ENCODE data around the gene EVC. TPM values are rescaled to one million over a fixed set of nuclear protein-coding genes. Genes with fewer than 3 reads are reported as not detected.

EVC gene
- total and polyA plus RNA-seq, 2 donors (not counting 1 experiment from before 2014, with no cell fraction given) = 4.9 to 39.0 TPM

DNA sequence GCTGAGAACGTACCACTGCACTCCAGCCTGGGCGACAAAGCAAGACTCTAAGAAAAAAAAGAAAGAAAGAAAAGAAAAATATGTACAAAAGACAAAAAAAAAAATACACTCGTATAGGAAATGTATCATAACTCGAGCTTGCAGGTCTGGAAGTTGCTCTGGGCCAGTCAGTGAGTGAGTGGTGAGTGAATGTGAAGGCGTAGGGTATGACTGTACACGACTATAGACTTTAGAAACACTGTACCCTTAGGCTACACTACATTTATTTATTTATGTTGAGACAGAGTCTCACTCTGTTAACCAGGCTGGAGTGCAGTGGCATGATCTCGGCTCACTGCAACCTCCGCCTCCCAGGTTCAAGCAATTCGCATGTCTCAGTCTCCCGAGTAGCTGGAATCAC, 32.0 kb upstream of the EVC start:
- H2AFZ ChIP-seq (ENCODE audit: low read length) = no peak overlapping the region
- no peak for TF ChIP-seq CTCF (conservative IDR thresholded peaks at IDR 0.05 in 1 of 2, IDR thresholded peaks at IDR 0.05 in 1 of 2; ENCODE audit: low read depth in 1 of 2, low read length in 2 of 2)
- no peak for TF ChIP-seq EZH2 (IDR thresholded peaks at IDR 0.05; ENCODE audit: low read length, missing control alignments)
- H3K9me3 ChIP-seq (ENCODE audit: control insufficient read depth, insufficient read depth, low read depth, low read length) = no peaks in the 10 kb centered on the region
- no peak overlapping the region for H3K27ac ChIP-seq (ENCODE audit: insufficient read depth, low read length)
- DNase-seq (ENCODE audit: low read depth in 2 of 2) = peak; percentile 10 to 27
- no peaks in the 10 kb centered on the region for H4K20me1 ChIP-seq (ENCODE audit: control insufficient read depth, extremely low read depth, insufficient read depth, low read length)
- peaks cover 13% of the 10 kb centered on the region for H3K36me3 ChIP-seq (ENCODE audit: control insufficient read depth, insufficient read depth, low read length)
- H3K9ac ChIP-seq (ENCODE audit: insufficient read depth, low read length) = no peak overlapping the region
- H3K4me3 ChIP-seq (replicated peaks in 1 of 4; ENCODE audit: control extremely low read depth in 1 of 4, insufficient read depth in 1 of 4, low read depth in 3 of 4, low read length in 4 of 4) = no peak overlapping the region
- no peaks in the 10 kb centered on the region for H3K4me1 ChIP-seq (ENCODE audit: control insufficient read depth, extremely low read depth, insufficient read depth, low read length)
- no peak overlapping the region for H3K4me2 ChIP-seq (ENCODE audit: extremely low read depth, insufficient read depth, low read length)
- H3K27me3 ChIP-seq (ENCODE audit: control insufficient read depth, insufficient read depth, low read length) = no peaks in the 10 kb centered on the region
- no peaks in the 10 kb centered on the region for H3K79me2 ChIP-seq (ENCODE audit: control insufficient read depth, insufficient read depth, low read length)

GRCh38 chr4:5683566-5683965, 27.4 kb upstream of the EVC start:
- Histone ChIP-seq H3K79me2 (ENCODE audit: control insufficient read depth, insufficient read depth, low read length) (no peaks in the 10 kb centered on the region), H2AFZ (ENCODE audit: low read length) (no peak overlapping the region), H3K9me3 (ENCODE audit: control insufficient read depth, insufficient read depth, low read depth, low read length) (no peaks in the 10 kb centered on the region), H3K4me1 (ENCODE audit: control insufficient read depth, extremely low read depth, insufficient read depth, low read length) (no peaks in the 10 kb centered on the region), H3K27ac (ENCODE audit: insufficient read depth, low read length) (no peak overlapping the region), H4K20me1 (ENCODE audit: control insufficient read depth, extremely low read depth, insufficient read depth, low read length) (no peaks in the 10 kb centered on the region), H3K4me2 (ENCODE audit: extremely low read depth, insufficient read depth, low read length) (no peak overlapping the region), H3K27me3 (ENCODE audit: control insufficient read depth, insufficient read depth, low read length) (no peaks in the 10 kb centered on the region), H3K36me3 (ENCODE audit: control insufficient read depth, insufficient read depth, low read length) (peaks cover 14% of the 10 kb centered on the region), H3K9ac (ENCODE audit: insufficient read depth, low read length) (no peak overlapping the region), H3K4me3 (replicated peaks in 1 of 4; ENCODE audit: control extremely low read depth in 1 of 4, insufficient read depth in 1 of 4, low read depth in 3 of 4, low read length in 4 of 4) (no peak overlapping the region)
- DNase-seq (ENCODE audit: low read depth in 2 of 2) = peak in 1 of 2 donors; percentile 25
- no peak for TF ChIP-seq EZH2 (IDR thresholded peaks at IDR 0.05; ENCODE audit: low read length, missing control alignments)
- no peak for TF ChIP-seq CTCF (conservative IDR thresholded peaks at IDR 0.05 in 1 of 2, IDR thresholded peaks at IDR 0.05 in 1 of 2; ENCODE audit: low read depth in 1 of 2, low read length in 2 of 2)

- TF ChIP-seq EZH2 (IDR thresholded peaks at IDR 0.05; ENCODE audit: low read length, missing control alignments) = no peak
- TF ChIP-seq CTCF (conservative IDR thresholded peaks at IDR 0.05 in 1 of 2, IDR thresholded peaks at IDR 0.05 in 1 of 2; ENCODE audit: low read depth in 1 of 2, low read length in 2 of 2) = no peak
- no peaks in the 10 kb centered on the region for H3K79me2 ChIP-seq (ENCODE audit: control insufficient read depth, insufficient read depth, low read length)
- H3K27ac ChIP-seq (ENCODE audit: insufficient read depth, low read length) = no peak overlapping the region
- no peaks in the 10 kb centered on the region for H3K9me3 ChIP-seq (ENCODE audit: control insufficient read depth, insufficient read depth, low read depth, low read length)
- H3K27me3 ChIP-seq (ENCODE audit: control insufficient read depth, insufficient read depth, low read length) = no peaks in the 10 kb centered on the region
- no peak overlapping the region for H3K4me2 ChIP-seq (ENCODE audit: extremely low read depth, insufficient read depth, low read length)
- no peak overlapping the region for H3K4me3 ChIP-seq (replicated peaks in 1 of 4; ENCODE audit: control extremely low read depth in 1 of 4, insufficient read depth in 1 of 4, low read depth in 3 of 4, low read length in 4 of 4)
- no peaks in the 10 kb centered on the region for H4K20me1 ChIP-seq (ENCODE audit: control insufficient read depth, extremely low read depth, insufficient read depth, low read length)
- no peaks in the 10 kb centered on the region for H3K4me1 ChIP-seq (ENCODE audit: control insufficient read depth, extremely low read depth, insufficient read depth, low read length)
- no peak overlapping the region for H2AFZ ChIP-seq (ENCODE audit: low read length)
- DNase-seq (ENCODE audit: low read depth in 2 of 2) = no peak
- no peak overlapping the region for H3K9ac ChIP-seq (ENCODE audit: insufficient read depth, low read length)
- peaks cover 17% of the 10 kb centered on the region for H3K36me3 ChIP-seq (ENCODE audit: control insufficient read depth, insufficient read depth, low read length)
Measured at GRCh38 chr4:5685296-5685695, 25.7 kb upstream of the EVC start.

Data from fibroblast of lung (primary cell).